Neural progenitor cell (in vitro differentiated cells): ENCODE results near the gene ZNF319. TPM values are rescaled to one million over a fixed set of nuclear protein-coding genes. Genes with fewer than 3 reads are reported as not detected.

ENCODE experiments used
- DNase-seq: peaks from one replicate; pipeline ENCODE4 v3.0.0-alpha.2; 2016; ENCODE audit warnings: low spot score
- H2AFZ ChIP-seq: fragments of 200-600 bp; sonication (generic); replicated peaks from 2 replicates; pipeline ENCODE4 v1.6.1; 2016; ENCODE audit warnings: antibody characterized with exemption
- H3F3A ChIP-seq: fragments of 200-600 bp; sonication (generic); 2 replicates; pipeline ENCODE4 v1.6.1; 2016; ENCODE audit warnings: antibody characterized with exemption, low read depth
- H3K27ac ChIP-seq: fragments of 200-600 bp; sonication (generic); 2 replicates; pipeline ENCODE4 v1.5.1; 2016; ENCODE audit warnings: mild to moderate bottlenecking
- H3K27me3 ChIP-seq: fragments of 200-600 bp; sonication (generic); 2 replicates; pipeline ENCODE4 v1.6.1; 2016; ENCODE audit warnings: mild to moderate bottlenecking, moderate library complexity
- H3K36me3 ChIP-seq: fragments of 200-600 bp; sonication (generic); 2 replicates; pipeline ENCODE4 v1.5.1; 2016
- H3K4me1 ChIP-seq: fragments of 200-600 bp; sonication (generic); 2 replicates; pipeline ENCODE4 v1.6.1; 2016; ENCODE audit warnings: mixed run types
- H3K4me2 ChIP-seq: fragments of 200-600 bp; sonication (generic); 2 replicates; pipeline ENCODE4 v1.6.1; 2016
- H3K4me3 ChIP-seq: fragments of 200-600 bp; sonication (generic); 2 replicates; pipeline ENCODE4 v1.5.1; 2016
- H3K79me2 ChIP-seq: fragments of 200-600 bp; sonication (generic); 2 replicates; pipeline ENCODE4 v1.6.1; 2016; ENCODE audit warnings: low read depth
- H3K9ac ChIP-seq: fragments of 200-600 bp; sonication (generic); 2 replicates; pipeline ENCODE4 v1.6.1; 2016
- H3K9me3 ChIP-seq: fragments of 200-600 bp; sonication (generic); 2 replicates; pipeline ENCODE4 v1.5.1; 2016; ENCODE audit warnings: low read depth
- H4K20me1 ChIP-seq: fragments of 200-600 bp; sonication (generic); 2 replicates; pipeline ENCODE4 v1.6.1; 2016; ENCODE audit warnings: low read depth
- H3K27ac Mint-ChIP-seq: 3 replicates; pipeline ENCODE4 v1.8.0; 2021; ENCODE audit warnings: mixed read lengths
- H3K27me3 Mint-ChIP-seq: 2 replicates; pipeline ENCODE4 v1.8.0; 2022; ENCODE audit warnings: low read depth, mild to moderate bottlenecking, inconsistent platforms, moderate library complexity, mixed read lengths; ENCODE audit not compliant: insufficient read depth
- H3K36me3 Mint-ChIP-seq: 3 replicates; pipeline ENCODE4 v1.8.0; 2021; ENCODE audit warnings: mixed read lengths
- H3K4me1 Mint-ChIP-seq: 3 replicates; pipeline ENCODE4 v1.8.0; 2021; ENCODE audit warnings: mixed read lengths
- H3K4me3 Mint-ChIP-seq: 3 replicates; pipeline ENCODE4 v1.8.0; 2021; ENCODE audit warnings: mild to moderate bottlenecking, moderate library complexity, mixed read lengths
- H3K9me3 Mint-ChIP-seq: 3 replicates; pipeline ENCODE4 v1.8.0; 2020; ENCODE audit warnings: mixed read lengths
- EZH2 ChIP-seq: fragments of 200-600 bp; sonication (generic); IDR thresholded peaks from 2 replicates; pipeline ENCODE4 v1.6.1; 2017; ENCODE audit warnings: antibody characterized with exemption, mild to moderate bottlenecking, moderate library complexity
- EZH2phosphoT487 ChIP-seq: fragments of 200-600 bp; sonication (generic); IDR thresholded peaks from 2 replicates; pipeline ENCODE4 v1.6.1; 2017; ENCODE audit warnings: antibody characterized with exemption
- total RNA-seq: library from RNA; depleted of rRNA; stranded (reverse); fragments of >200 nt; gene quantifications from 2 replicates; pipeline ENCODE4 v1.2.3, GENCODE V29; 2015; ENCODE audit warnings: low replicate concordance
- TF ChIP-seq, protein P1 (sequence below): fragments of 200-600 bp; sonication (generic); IDR thresholded peaks from 2 replicates; pipeline ENCODE4 v1.5.1; 2017; ENCODE audit warnings: antibody characterized with exemption, mild to moderate bottlenecking

Gene ZNF319
- total RNA-seq, 1 donor from 2014 or later = 1.4 TPM

DNA sequence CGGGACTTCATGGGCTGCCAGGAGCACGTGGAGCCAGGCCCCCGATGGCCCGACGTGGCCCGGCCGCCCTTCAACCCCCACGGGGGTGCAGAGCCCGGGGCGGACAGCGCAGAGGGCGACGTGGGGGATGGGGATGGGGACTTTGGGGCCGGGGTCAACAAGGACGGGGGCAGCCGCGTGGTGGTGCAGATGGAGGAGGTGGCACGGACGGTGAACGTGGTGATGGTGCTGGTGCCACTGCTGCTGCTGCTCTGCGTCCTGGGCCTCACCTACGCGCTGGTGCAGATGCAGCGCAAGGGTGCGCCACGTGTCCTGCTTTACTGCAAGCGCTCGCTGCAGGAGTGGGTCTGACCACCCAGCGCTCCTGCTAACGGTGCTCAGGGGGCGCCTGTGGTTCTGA, 44.6 kb upstream of the ZNF319 start:
- Histone ChIP-seq H3K79me2 (no peaks in the 10 kb centered on the region), H3K9ac (no peak overlapping the region), H3K4me2 (no peak overlapping the region), H3K9me3 (no peaks in the 10 kb centered on the region), H3K36me3 (no peaks in the 10 kb centered on the region), H3K27me3 (no peaks in the 10 kb centered on the region), H3K4me3 (no peak overlapping the region), H4K20me1 (no peaks in the 10 kb centered on the region), H3K27ac (no peak overlapping the region), H2AFZ (no peak overlapping the region), H3F3A (peaks cover 4% of the 10 kb centered on the region), H3K4me1 (peaks cover 12% of the 10 kb centered on the region)
- H3K4me1 Mint-ChIP-seq = peaks cover 14% of the 10 kb centered on the region
- H3K27ac Mint-ChIP-seq = no peak overlapping the region
- H3K4me3 Mint-ChIP-seq = no peak overlapping the region
- no peak for DNase-seq
- H3K36me3 Mint-ChIP-seq = no peaks in the 10 kb centered on the region
- TF ChIP-seq EZH2 (no peak), EZH2phosphoT487 (no peak)
- TF ChIP-seq, protein P1, sequence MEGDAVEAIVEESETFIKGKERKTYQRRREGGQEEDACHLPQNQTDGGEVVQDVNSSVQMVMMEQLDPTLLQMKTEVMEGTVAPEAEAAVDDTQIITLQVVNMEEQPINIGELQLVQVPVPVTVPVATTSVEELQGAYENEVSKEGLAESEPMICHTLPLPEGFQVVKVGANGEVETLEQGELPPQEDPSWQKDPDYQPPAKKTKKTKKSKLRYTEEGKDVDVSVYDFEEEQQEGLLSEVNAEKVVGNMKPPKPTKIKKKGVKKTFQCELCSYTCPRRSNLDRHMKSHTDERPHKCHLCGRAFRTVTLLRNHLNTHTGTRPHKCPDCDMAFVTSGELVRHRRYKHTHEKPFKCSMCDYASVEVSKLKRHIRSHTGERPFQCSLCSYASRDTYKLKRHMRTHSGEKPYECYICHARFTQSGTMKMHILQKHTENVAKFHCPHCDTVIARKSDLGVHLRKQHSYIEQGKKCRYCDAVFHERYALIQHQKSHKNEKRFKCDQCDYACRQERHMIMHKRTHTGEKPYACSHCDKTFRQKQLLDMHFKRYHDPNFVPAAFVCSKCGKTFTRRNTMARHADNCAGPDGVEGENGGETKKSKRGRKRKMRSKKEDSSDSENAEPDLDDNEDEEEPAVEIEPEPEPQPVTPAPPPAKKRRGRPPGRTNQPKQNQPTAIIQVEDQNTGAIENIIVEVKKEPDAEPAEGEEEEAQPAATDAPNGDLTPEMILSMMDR = no peak
- H3K9me3 Mint-ChIP-seq = no peaks in the 10 kb centered on the region
- peaks cover 2% of the 10 kb centered on the region for H3K27me3 Mint-ChIP-seq

DNA sequence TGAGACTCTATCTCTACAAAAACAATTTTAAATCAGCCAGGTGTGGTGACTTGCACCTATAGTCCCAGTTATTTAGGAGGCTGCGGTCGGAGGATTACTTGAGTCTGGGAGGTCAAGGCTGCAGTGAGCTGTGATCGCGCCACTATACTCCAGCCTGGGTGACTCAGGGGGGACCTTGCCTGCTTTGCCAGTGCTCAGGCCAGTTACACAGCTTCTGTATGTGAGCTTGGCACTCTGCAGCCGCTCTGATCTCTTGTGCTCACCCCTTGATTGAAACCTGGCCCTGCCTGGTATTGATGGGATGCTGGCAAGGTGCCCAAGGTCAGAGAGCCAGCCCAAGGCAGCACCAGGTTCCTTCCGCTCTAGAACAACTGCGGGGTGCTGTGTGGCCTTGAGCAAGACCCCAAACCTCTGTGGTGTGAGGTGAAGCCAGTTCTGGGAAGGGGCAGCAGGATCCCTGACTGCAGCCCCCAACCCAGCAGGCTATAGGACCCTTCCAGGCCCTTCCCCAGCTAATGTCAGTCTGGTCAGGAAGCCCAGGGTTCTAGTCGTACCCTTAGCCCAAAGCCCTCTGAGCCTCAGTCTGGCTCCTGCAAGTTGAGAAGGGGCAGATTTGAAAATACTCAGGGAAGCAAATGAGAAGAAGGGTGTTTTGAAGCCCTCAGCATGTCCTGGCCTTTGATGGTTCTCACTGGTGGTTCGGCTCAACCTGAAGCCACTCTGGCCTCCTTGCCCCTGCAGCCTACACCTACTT, 44.0 kb upstream of the ZNF319 start:
- H3K9me3 Mint-ChIP-seq = no peaks in the 10 kb centered on the region
- H3K4me3 Mint-ChIP-seq = no peak overlapping the region
- H3K9me3 ChIP-seq = no peaks in the 10 kb centered on the region
- H3K36me3 Mint-ChIP-seq = no peaks in the 10 kb centered on the region
- H2AFZ ChIP-seq = no peak overlapping the region
- H3K4me1 ChIP-seq = peaks cover 12% of the 10 kb centered on the region
- no peak for DNase-seq
- no peak overlapping the region for H3K4me2 ChIP-seq
- H3K79me2 ChIP-seq = no peaks in the 10 kb centered on the region
- TF ChIP-seq EZH2phosphoT487 = no peak
- TF ChIP-seq, protein P1 = no peak
- TF ChIP-seq EZH2 = no peak
- no peak overlapping the region for H3K4me3 ChIP-seq
- H3K36me3 ChIP-seq = no peaks in the 10 kb centered on the region
- H3K4me1 Mint-ChIP-seq = peaks cover 11% of the 10 kb centered on the region
- H3K27me3 ChIP-seq = no peaks in the 10 kb centered on the region
- H3K9ac ChIP-seq = no peak overlapping the region
- no peaks in the 10 kb centered on the region for H4K20me1 ChIP-seq
- H3F3A ChIP-seq = peaks cover 4% of the 10 kb centered on the region
- no peak overlapping the region for H3K27ac ChIP-seq
- peaks cover 2% of the 10 kb centered on the region for H3K27me3 Mint-ChIP-seq
- peak overlapping the region; percentile 74 for H3K27ac Mint-ChIP-seq

- Mint-ChIP-seq H3K36me3 (no peaks in the 10 kb centered on the region), H3K27ac (peak overlapping the region; percentile 29), H3K4me3 (no peak overlapping the region), H3K4me1 (peaks cover 6% of the 10 kb centered on the region), H3K9me3 (no peaks in the 10 kb centered on the region), H3K27me3 (peaks cover 4% of the 10 kb centered on the region)
- DNase-seq = no peak
- no peaks in the 10 kb centered on the region for H4K20me1 ChIP-seq
- H3K9ac ChIP-seq = no peak overlapping the region
- no peak overlapping the region for H3K4me3 ChIP-seq
- TF ChIP-seq, protein P1 = no peak
- no peak for TF ChIP-seq EZH2phosphoT487
- no peak for TF ChIP-seq EZH2
- H3K36me3 ChIP-seq = no peaks in the 10 kb centered on the region
- no peaks in the 10 kb centered on the region for H3F3A ChIP-seq
- no peak overlapping the region for H2AFZ ChIP-seq
- H3K79me2 ChIP-seq = no peaks in the 10 kb centered on the region
- peaks cover 7% of the 10 kb centered on the region for H3K4me1 ChIP-seq
- H3K27me3 ChIP-seq = no peaks in the 10 kb centered on the region
- H3K9me3 ChIP-seq = no peaks in the 10 kb centered on the region
- H3K4me2 ChIP-seq = no peak overlapping the region
- H3K27ac ChIP-seq = no peak overlapping the region
Measured at GRCh38 chr16:58043571-58044155, 43.2 kb upstream of the ZNF319 start.
